Effector memory CD8-positive, alpha-beta T cell (primary cell): ENCODE results near the gene CACNA2D3.

Source experiments
- ATAC-seq: fragments of 150-1000 bp; cut with Tn5 transposase; replicated peaks from 2 replicates; pipeline ENCODE4 v1.10.0; 2021; ENCODE audit warnings: mild to moderate bottlenecking, moderate library complexity
- DNase-seq, 3 experiments: peaks; one replicate each; pipeline ENCODE4 v3.0.0; 2021
- H3K27ac Mint-ChIP-seq, 2 donors: one replicate each; pipeline ENCODE4 v1.8.0; 2022; ENCODE audit warnings: mild to moderate bottlenecking in 2 of 2, mixed read lengths in 2 of 2, moderate library complexity in 2 of 2
- H3K27me3 Mint-ChIP-seq, 2 donors: one replicate each; pipeline ENCODE4 v1.8.0; 2022; ENCODE audit warnings: mixed read lengths in 2 of 2
- H3K36me3 Mint-ChIP-seq: one replicate; pipeline ENCODE4 v1.8.0; 2022; ENCODE audit warnings: mild to moderate bottlenecking, moderate library complexity, mixed read lengths; ENCODE audit not compliant: insufficient read depth
- H3K4me1 Mint-ChIP-seq, 2 donors: one replicate each; pipeline ENCODE4 v1.8.0; 2022; ENCODE audit warnings: low read depth in 2 of 2, mixed read lengths in 2 of 2
- H3K4me3 Mint-ChIP-seq, 2 donors: one replicate each; pipeline ENCODE4 v1.8.0; 2022; ENCODE audit warnings: mild to moderate bottlenecking in 2 of 2, mixed read lengths in 2 of 2, moderate library complexity in 2 of 2
- H3K9me3 Mint-ChIP-seq, 2 donors: one replicate each; pipeline ENCODE4 v1.8.0; 2022; ENCODE audit warnings: mixed read lengths in 2 of 2

CACNA2D3 gene

DNA sequence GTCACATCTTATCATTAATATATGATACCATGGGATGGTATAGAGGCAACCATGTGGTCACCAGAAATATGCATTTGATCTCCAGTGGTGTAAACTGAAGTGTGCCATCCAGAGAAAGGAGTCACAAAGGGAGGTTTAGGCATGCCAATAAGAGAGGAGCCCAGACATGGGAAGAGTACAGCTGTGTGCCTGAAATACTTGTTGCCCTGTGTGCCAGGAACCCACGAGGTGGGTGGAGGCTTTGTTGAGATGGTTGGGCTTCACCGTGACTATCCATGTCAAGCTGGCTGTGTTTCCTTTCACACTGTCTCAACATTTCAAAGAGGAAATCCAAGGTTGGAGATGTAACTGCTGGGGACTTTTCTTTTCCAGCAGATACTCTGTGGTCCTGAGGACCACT, 43.5 kb downstream of the CACNA2D3 start:
- Mint-ChIP-seq H3K27ac (no peak overlapping the region), H3K27me3 (peaks cover 0 to 9% of the 10 kb centered on the region in 2 donors), H3K9me3 (peaks cover 0 to 2% of the 10 kb centered on the region in 2 donors), H3K4me3 (no peak overlapping the region), H3K4me1 (no peaks in the 10 kb centered on the region), H3K36me3 (no peaks in the 10 kb centered on the region)
- ATAC-seq (no peak), DNase-seq (no peak)

DNA sequence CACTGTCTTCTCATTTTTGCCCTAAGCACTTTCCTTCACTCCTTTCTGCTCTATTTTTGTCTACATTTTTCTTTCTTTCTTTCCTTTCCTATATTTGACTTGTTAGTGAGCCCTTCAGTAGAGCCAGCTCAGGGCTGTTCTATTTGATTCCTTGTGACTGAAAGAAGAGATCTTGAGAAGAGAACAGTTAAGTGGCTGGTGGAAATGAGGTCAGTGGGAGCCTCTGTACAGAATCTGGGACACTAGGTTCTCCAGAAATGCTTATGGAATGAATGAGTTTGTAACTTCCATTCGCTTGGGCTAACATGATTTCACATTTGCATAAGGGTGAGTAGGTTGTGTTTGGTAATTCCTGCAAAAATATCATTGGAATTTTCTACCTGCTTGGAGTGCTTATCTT, 45.6 kb downstream of the CACNA2D3 start:
- ATAC-seq (no peak), DNase-seq (no peak)
- no peaks in the 10 kb centered on the region for H3K4me1 Mint-ChIP-seq
- peaks cover 0 to 2% of the 10 kb centered on the region in 2 donors for H3K9me3 Mint-ChIP-seq
- H3K27ac Mint-ChIP-seq, result no peak overlapping the region
- no peaks in the 10 kb centered on the region for H3K27me3 Mint-ChIP-seq
- no peaks in the 10 kb centered on the region for H3K36me3 Mint-ChIP-seq
- no peak overlapping the region for H3K4me3 Mint-ChIP-seq

DNA sequence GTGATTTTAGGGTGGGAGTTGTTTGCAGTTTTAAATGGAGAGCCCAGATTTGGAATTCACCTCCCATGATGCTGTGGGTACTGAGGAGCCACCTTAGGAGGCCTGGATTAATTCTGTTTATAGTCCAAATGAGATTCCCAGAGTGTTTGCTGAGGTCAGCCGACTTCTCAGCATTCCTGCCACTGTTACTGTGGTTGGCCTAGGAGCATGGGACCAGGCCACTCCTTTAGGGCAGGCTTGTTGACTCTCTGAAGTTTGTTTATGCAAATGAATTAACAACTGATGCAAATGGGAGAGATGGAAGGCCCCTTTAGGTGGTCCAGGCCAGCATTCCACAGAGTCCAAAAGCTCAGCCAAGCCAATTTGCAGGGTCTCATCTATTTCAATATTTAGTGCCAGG, 46.1 kb downstream of the CACNA2D3 start:
- no peak overlapping the region for H3K4me3 Mint-ChIP-seq
- H3K4me1 Mint-ChIP-seq, result no peaks in the 10 kb centered on the region
- no peaks in the 10 kb centered on the region for H3K36me3 Mint-ChIP-seq
- no peaks in the 10 kb centered on the region for H3K27me3 Mint-ChIP-seq
- ATAC-seq (no peak), DNase-seq (no peak)
- peaks cover 0 to 2% of the 10 kb centered on the region in 2 donors for H3K9me3 Mint-ChIP-seq
- H3K27ac Mint-ChIP-seq, result no peak overlapping the region

DNA sequence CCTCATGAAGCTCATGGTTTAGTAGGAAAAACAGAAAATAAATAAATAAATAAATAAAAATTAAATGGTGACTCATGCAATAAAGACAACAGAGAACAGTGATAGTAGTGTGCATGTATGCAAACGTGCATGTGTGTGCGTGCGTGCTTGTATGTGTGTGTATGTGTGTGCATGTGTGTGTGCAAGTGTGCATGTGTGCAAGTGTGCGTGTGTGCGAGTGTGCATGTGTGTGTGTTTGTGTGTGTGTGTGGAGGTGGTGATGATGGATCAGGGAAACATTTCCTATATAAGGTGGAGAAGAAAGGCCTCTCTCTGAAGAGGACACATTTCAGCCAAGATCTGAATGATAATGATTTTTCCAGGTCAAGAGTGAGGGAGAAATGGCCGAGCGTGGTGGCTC, 47.2 kb downstream of the CACNA2D3 start:
- Mint-ChIP-seq H3K9me3 (peaks cover 0 to 2% of the 10 kb centered on the region in 2 donors), H3K4me3 (no peak overlapping the region), H3K36me3 (no peaks in the 10 kb centered on the region), H3K27me3 (no peaks in the 10 kb centered on the region), H3K4me1 (no peaks in the 10 kb centered on the region), H3K27ac (no peak overlapping the region)
- no peak for DNase-seq
- ATAC-seq, result no peak

DNA sequence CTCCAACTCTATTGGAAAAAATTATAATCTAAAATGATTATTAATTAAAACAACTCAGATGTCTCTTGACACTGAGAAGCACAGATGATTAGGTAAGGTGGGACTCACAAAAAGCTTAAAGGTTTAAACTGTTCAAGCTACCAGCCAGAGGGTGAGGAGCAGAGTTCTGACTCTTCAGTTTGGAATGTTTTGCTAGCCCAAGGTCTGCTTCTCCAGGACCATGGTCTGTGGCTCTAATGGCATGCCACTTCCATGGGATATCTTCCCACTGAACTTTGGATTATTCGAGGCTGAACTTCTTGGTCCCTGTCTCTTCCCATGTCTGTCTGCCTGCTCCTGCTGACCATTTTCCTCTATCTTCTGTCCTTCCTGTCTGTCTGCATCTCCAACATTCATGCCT, 49.2 kb downstream of the CACNA2D3 start:
- H3K4me1 Mint-ChIP-seq, result no peaks in the 10 kb centered on the region
- peaks cover 0 to 2% of the 10 kb centered on the region in 2 donors for H3K9me3 Mint-ChIP-seq
- DNase-seq (no peak), ATAC-seq (no peak)
- no peaks in the 10 kb centered on the region for H3K27me3 Mint-ChIP-seq
- H3K27ac Mint-ChIP-seq, result no peak overlapping the region
- H3K4me3 Mint-ChIP-seq, result no peak overlapping the region
- no peaks in the 10 kb centered on the region for H3K36me3 Mint-ChIP-seq

DNA sequence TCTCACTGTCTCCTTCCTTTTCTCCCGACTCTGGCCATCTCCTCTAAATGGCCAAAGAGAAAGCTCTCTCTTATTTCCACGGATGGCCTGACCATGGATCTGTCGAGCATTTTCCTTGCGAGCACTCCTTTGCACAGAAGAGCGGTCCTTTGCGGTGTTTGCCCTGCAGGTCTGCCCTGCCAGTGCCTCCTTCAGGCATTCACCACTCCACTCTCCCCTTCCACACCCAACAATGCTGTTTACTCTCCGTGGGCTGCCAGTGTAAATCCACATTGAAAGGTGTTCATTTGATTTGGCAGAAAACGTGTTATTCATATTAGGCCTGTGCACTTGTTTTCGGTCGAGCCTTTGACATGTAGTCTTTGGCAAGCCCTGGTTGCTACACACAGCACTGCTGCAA, 49.6 kb downstream of the CACNA2D3 start:
- Mint-ChIP-seq H3K4me3 (no peak overlapping the region), H3K4me1 (no peaks in the 10 kb centered on the region), H3K9me3 (peaks cover 0 to 2% of the 10 kb centered on the region in 2 donors), H3K27me3 (no peaks in the 10 kb centered on the region), H3K36me3 (no peaks in the 10 kb centered on the region), H3K27ac (no peak overlapping the region)
- DNase-seq (no peak), ATAC-seq (no peak)

DNA sequence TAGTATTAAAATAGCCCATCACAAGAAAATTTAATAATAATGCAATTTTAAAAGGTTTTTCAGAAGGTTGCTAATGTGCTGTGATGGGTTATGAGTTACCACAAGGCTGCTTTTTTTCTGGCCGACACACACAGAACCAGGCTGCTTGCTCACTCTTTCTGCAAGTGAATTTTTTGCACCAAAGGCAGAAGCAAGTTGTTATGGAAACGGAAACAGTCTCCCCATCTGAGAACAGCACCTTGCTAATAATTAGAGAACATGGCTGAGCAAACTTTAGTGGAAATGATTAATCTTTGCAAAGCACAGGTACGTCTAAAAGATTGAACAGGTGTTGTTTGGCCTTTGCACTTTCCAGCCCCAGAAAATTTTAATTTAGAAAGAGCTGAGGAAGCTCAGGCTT, 51.0 kb downstream of the CACNA2D3 start:
- H3K27me3 Mint-ChIP-seq, result no peaks in the 10 kb centered on the region
- H3K9me3 Mint-ChIP-seq, result peaks cover 0 to 2% of the 10 kb centered on the region in 2 donors
- no peak overlapping the region for H3K27ac Mint-ChIP-seq
- H3K4me3 Mint-ChIP-seq, result no peak overlapping the region
- ATAC-seq, result no peak
- H3K4me1 Mint-ChIP-seq, result no peaks in the 10 kb centered on the region
- H3K36me3 Mint-ChIP-seq, result no peaks in the 10 kb centered on the region
- DNase-seq, result no peak

DNA sequence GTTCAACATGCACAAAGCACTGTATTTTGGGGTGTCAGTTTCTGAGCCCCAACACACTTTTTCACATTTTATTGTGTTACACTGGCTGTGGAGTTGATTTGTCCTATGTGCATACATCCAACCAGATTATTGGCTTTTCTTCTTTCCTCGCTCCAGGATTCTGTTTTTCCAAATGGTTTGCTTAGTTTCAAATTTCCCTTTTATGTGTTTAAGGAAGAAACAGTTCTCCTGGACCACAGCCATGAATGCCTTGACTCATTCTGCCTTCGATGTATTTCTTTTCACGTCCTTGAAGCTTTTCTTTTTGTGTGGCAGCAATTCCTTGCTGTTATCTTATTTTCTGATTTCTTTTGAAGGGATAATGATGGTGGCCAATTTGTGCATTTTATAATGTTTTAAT, 53.8 kb downstream of the CACNA2D3 start:
- no peak overlapping the region for H3K27ac Mint-ChIP-seq
- DNase-seq (no peak), ATAC-seq (no peak)
- no peaks in the 10 kb centered on the region for H3K27me3 Mint-ChIP-seq
- no peak overlapping the region for H3K4me3 Mint-ChIP-seq
- no peaks in the 10 kb centered on the region for H3K36me3 Mint-ChIP-seq
- H3K4me1 Mint-ChIP-seq, result no peaks in the 10 kb centered on the region
- H3K9me3 Mint-ChIP-seq, result no peaks in the 10 kb centered on the region

DNA sequence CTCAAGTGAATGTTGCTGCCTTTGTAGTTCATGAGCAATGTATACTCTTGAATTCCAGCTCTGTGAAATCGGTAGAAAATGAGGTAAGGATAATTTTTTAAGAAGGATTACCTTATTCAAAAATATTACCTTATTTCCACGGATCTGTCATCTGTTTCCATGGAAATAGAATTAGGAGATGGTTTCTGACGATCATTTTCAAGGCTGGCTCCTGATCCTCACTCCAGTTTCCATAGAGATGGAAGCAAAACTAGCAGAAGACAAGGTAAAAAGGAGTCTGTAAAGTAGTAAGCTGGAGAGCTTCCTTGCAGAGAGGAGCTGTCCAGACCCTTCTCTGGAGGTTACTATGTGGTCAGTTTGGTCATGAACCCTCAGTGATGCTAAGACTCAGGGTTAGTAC, 55.5 kb downstream of the CACNA2D3 start:
- no peaks in the 10 kb centered on the region for H3K36me3 Mint-ChIP-seq

DNA sequence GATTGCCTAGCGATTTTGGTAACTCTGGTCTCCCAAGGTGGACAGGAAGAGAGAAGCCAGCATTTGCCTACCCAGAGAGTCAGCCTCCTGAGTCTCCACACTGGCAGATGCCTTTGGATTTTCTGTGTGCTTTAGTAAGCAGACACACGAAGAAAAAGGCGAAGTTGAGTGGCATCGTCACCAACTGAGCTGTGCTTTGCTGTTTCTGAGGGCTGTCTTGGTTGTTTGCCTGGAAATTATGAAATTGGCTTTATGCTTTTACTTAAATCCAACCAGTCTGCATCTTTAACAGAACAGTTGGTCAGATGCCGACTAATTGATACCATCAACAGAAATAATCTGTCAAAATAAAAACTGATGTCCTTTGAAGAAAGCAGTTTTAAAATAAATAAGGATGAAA, 56.0 kb downstream of the CACNA2D3 start:
- no peaks in the 10 kb centered on the region for H3K9me3 Mint-ChIP-seq
- no peak overlapping the region for H3K4me3 Mint-ChIP-seq
- H3K27ac Mint-ChIP-seq, result no peak overlapping the region
- no peaks in the 10 kb centered on the region for H3K27me3 Mint-ChIP-seq
- no peaks in the 10 kb centered on the region for H3K4me1 Mint-ChIP-seq
- no peak for ATAC-seq
- no peaks in the 10 kb centered on the region for H3K36me3 Mint-ChIP-seq
- DNase-seq, result no peak

More for the DNA sequence above, 55.5 kb downstream of the CACNA2D3 start:
- Mint-ChIP-seq H3K9me3 (no peaks in the 10 kb centered on the region), H3K4me1 (no peaks in the 10 kb centered on the region), H3K27me3 (no peaks in the 10 kb centered on the region), H3K4me3 (no peak overlapping the region), H3K27ac (no peak overlapping the region)
- ATAC-seq (no peak), DNase-seq (no peak)

DNA sequence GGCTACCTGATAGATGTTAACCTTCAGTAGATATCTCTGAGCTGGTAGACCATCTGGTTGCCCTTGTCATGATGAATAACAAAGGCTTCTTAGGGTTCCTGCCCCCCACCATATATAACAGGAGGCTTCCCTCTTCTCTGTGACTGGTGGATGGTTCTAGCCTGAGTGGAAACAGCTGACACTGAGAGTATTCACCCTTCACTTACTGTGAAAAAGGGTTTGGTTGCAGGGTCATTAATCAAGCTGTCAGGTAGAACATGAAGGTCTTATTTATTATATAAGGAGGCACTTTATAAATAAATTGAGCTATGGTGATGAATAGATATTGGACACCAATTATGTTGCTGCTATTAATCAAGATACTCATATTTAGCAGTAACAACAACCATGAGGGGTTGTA, 58.6 kb downstream of the CACNA2D3 start:
- Mint-ChIP-seq H3K9me3 (no peaks in the 10 kb centered on the region), H3K36me3 (peaks cover 2% of the 10 kb centered on the region), H3K4me3 (no peak overlapping the region), H3K27ac (no peak overlapping the region), H3K4me1 (no peaks in the 10 kb centered on the region), H3K27me3 (no peaks in the 10 kb centered on the region)
- no peak for ATAC-seq
- no peak for DNase-seq

DNA sequence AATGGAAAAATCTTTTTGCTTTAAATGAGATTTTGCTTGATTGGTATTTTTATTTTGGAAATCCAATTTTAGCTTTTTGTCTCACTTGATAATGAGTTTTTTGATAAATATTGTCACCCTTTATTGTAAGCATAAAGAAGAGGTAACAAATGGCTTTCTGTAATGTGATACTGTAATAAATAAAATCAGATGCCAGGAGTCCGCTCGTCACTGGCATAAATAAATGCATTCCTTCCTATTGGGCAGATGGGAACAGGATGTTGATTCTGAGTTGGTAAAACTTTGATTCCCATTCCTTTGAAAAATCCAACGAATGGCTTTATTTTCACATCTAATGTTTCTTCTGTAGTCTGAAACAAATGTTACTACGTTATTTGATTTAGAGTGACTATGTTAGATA, 59.9 kb downstream of the CACNA2D3 start:
- Mint-ChIP-seq H3K4me1 (no peaks in the 10 kb centered on the region), H3K4me3 (no peak overlapping the region), H3K9me3 (peaks cover 0 to under 1% of the 10 kb centered on the region in 2 donors), H3K27ac (no peak overlapping the region), H3K27me3 (no peaks in the 10 kb centered on the region), H3K36me3 (peaks cover 2% of the 10 kb centered on the region)
- no peak for DNase-seq
- ATAC-seq, result no peak

DNA sequence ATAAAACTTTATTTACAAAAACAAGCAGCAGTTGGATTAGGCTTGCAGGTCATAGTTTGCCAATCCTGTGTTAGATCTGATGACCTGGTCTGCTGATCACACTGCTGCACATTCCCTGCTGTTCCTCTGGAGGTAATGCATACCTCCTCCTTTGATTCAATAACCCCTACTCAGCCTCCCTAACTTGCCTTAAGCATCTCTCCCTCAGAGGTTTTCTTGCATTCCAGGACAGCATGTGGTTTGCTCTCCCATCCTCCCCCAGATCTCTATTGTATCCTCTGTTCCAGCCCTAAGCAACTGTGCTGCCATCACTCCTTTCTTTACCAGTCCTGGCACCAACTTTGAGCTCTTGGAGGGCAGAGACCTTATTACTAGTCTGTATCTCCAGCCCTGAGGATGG, 63.4 kb downstream of the CACNA2D3 start:
- DNase-seq (no peak), ATAC-seq (no peak)
- H3K4me3 Mint-ChIP-seq, result no peak overlapping the region
- H3K36me3 Mint-ChIP-seq, result peaks cover 2% of the 10 kb centered on the region
- H3K9me3 Mint-ChIP-seq, result peaks cover 6 to 11% of the 10 kb centered on the region in 2 donors
- H3K27me3 Mint-ChIP-seq, result no peaks in the 10 kb centered on the region
- H3K27ac Mint-ChIP-seq, result no peak overlapping the region
- H3K4me1 Mint-ChIP-seq, result no peaks in the 10 kb centered on the region

DNA sequence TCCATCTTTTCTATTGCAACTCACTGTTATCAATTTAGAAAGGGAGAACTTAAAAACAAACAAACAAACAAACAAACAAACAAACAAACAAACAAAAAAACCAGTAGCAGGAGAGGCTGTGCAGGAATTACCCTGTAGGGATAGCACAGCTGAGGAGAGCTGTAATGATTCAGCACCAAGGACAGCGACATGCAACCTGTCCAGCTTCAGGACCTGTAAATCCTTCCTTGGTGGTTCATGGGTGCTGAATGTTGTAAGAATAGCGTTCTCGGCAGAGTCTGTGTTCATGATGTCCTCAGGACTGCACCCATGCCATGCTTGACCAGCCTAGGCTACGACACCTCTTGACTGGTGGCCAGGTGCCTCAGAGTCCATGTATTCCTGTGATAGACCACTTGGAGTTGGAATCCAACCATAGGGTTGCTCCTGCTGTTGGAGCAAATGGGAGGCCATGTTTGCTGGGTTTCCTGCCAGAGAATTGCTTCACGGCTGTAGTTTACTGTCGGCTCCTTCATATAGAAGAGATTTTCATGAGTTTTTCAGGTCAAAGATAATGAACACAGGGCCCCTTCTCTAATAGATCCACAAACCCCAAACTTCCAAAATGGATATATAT, 65.9 kb downstream of the CACNA2D3 start:
- Mint-ChIP-seq H3K4me1 (no peaks in the 10 kb centered on the region), H3K9me3 (peaks cover 6 to 11% of the 10 kb centered on the region in 2 donors), H3K36me3 (peaks cover 2% of the 10 kb centered on the region), H3K4me3 (no peak overlapping the region), H3K27ac (no peak overlapping the region), H3K27me3 (no peaks in the 10 kb centered on the region)
- no peak for ATAC-seq
- no peak for DNase-seq

DNA sequence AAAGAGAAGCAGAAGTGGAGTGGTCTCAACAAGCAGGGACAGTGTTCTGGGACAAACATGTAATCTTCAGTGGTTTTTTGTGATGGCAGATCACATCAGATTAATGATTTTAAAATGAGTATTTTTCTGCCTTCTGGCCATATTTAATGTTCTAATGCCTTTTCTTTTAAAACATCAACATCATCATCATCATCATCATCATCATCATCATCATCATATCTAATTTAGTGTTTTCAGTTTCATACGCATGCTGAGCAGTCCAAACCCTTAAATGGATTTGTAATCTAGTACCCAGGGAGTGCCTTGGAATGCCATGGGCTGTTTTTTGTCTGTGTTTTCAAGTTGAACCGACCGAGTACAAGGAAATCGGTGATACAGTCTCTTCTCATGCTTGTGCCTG, 68.9 kb downstream of the CACNA2D3 start:
- Mint-ChIP-seq H3K27ac (no peak overlapping the region), H3K36me3 (no peaks in the 10 kb centered on the region), H3K9me3 (peaks cover 6 to 16% of the 10 kb centered on the region in 2 donors), H3K27me3 (no peaks in the 10 kb centered on the region), H3K4me3 (no peak overlapping the region), H3K4me1 (no peaks in the 10 kb centered on the region)
- ATAC-seq, result no peak
- no peak for DNase-seq
